Measurements from ENCODE around the gene C1orf115. TPM values are rescaled to one million over a fixed set of nuclear protein-coding genes. Genes with fewer than 3 reads are reported as not detected.

C1orf115 gene
- polyA plus RNA-seq, 3 donors: 0.47 to 3.1 (median 1.9) TPM

Other genes starting within 250 kb of the C1orf115 start
- not detected for gene MARK1, start 162.2 kb upstream of the C1orf115 start, polyA plus RNA-seq
- under 1 TPM; 0.29 to 0.81 (median 0.56) TPM for gene MTARC2, start 58.0 kb downstream of the C1orf115 start, polyA plus RNA-seq
- gene MTARC1, start 96.5 kb downstream of the C1orf115 start, polyA plus RNA-seq: 10 to 100 TPM; 25.2 to 80.6 (median 70.9) TPM
- 10 to 100 TPM; 17.1 to 44.0 (median 17.6) TPM for gene HLX, start 189.1 kb downstream of the C1orf115 start, polyA plus RNA-seq

Data from CD14-positive monocyte (primary cell).